CD4-positive, alpha-beta T cell treated with Interleukin-1 beta for 1 hour (primary cell): ENCODE measurements around the gene DNAJC27.

ENCODE experiments used
- DNase-seq, 2 donors: peaks; one replicate each; pipeline ENCODE4 v3.0.0-alpha.2; 2020 to 2022

DNAJC27 gene

GRCh38 chr2:24906466-24906865 is 65.3 kb downstream of the DNAJC27 start:
- DNase-seq = no peak

GRCh38 chr2:24903161-24904103 is 68.3 kb downstream of the DNAJC27 start:
- DNase-seq = no peak

- no peak for DNase-seq
Measured at GRCh38 chr2:24899361-24899910, 72.3 kb downstream of the DNAJC27 start.

- no peak for DNase-seq
Measured at GRCh38 chr2:24898122-24899109, 73.3 kb downstream of the DNAJC27 start.

- no peak for DNase-seq
Measured at GRCh38 chr2:24894750-24895149, 77.0 kb downstream of the DNAJC27 start.

GRCh38 chr2:24893934-24894333 is 77.8 kb downstream of the DNAJC27 start:
- no peak for DNase-seq
